ENCODE measurements around the gene PREX1.
A peak's percentile ranks its signal among the peaks of the same experiment; 100 is the strongest.

The PREX1 gene

DNA sequence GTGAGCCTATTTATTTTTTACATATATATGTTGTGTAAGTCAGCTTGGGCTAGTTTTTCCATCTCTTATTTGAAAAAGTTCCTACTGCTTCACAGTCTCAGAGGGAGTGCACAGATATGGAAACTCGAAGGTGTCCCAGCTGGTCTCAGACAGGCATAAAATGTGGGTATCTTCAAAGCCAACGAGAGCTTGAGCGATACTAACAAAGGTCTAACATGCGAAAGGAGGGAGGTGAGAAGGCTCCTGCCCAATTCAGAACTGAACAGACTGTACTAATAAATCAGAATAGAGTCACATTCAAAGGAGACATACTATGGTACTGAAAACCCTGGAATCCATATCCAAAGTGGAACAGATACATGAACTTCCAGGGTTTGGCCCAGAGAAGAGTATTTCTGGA is 113.0 kb downstream of the PREX1 start:
- H3K4me3 ChIP-seq (ENCODE audit: low read length): no peak overlapping the region
- no peaks in the 10 kb centered on the region for H3K36me3 ChIP-seq (ENCODE audit: insufficient read depth, low read depth, low read length)
- no peaks in the 10 kb centered on the region for H3K4me1 ChIP-seq (ENCODE audit: insufficient read depth, low read length)

DNA sequence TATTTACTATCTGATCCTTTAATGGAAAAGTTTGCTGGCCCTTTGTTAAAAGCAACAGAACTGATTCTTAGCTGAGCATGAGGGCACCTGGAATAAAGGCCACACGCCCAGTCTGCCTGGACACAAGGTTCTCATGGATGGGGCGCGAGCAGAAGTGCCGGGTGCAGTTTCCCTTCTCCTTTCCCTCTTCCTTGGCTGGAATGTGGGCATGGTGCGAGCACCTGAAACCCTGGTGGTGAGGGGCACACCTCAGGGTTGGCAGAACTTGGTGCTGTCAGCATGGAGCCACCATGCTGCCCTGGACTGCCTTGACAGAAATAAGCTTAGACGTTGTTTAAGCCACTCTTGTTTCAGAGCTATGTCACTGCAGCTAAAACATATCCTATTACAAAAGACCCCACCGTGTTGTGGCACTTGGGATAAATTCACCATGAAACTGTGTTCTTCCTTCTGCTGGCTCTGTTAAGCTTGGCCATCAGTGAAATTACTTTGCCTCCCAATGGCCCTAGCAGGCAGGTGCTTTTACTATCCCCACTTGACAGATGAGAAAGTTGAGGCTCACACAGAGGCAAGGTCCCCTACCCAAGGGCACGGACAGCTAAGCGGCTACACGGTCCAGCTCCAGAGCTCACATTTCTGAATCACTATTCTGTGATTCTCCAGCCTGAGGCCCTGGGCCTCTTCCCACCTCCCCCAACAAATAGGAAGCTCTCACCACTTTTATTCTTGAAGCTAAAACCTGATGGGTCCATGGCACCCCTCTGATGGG is 115.9 kb downstream of the PREX1 start:
- no peak overlapping the region for H3K9ac ChIP-seq (ENCODE audit: low read depth, low read length)
- H3K27ac ChIP-seq (ENCODE audit: low read length): no peak overlapping the region
- no peaks in the 10 kb centered on the region for H3K27me3 ChIP-seq (ENCODE audit: insufficient read depth, low read length)
- no peaks in the 10 kb centered on the region for H3K36me3 ChIP-seq (ENCODE audit: insufficient read depth, low read depth, low read length)
- H3K4me1 ChIP-seq (ENCODE audit: insufficient read depth, low read length): no peaks in the 10 kb centered on the region
- H3K4me3 ChIP-seq (ENCODE audit: low read length): no peak overlapping the region
- no peaks in the 10 kb centered on the region for H3K9me3 ChIP-seq (ENCODE audit: insufficient read depth, low read depth, low read length)

More for the DNA sequence above, 113.0 kb downstream of the PREX1 start:
- Histone ChIP-seq H3K27me3 (ENCODE audit: insufficient read depth, low read length) (no peaks in the 10 kb centered on the region), H3K27ac (ENCODE audit: low read length) (no peak overlapping the region), H3K9ac (ENCODE audit: low read depth, low read length) (no peak overlapping the region), H3K9me3 (ENCODE audit: insufficient read depth, low read depth, low read length) (no peaks in the 10 kb centered on the region)

DNA sequence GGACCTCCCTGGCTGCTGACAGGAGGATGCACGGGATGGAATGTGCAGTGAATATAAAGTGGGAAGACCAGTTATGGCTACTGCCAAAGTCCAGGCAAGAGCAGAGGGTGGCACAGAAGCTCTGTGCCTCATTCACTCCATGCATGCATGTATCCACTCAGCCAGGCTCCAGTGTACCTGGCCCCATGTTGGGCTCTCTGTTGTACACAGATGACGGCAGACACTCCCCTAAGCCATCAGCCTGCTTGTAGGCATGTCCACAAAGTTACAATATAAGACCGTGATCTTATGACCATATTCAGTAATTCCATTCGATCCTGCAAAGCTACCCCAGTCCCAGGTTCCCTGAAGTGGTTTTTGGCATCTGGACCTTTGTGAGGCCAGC is 116.8 kb downstream of the PREX1 start:
- H3K9ac ChIP-seq (ENCODE audit: low read depth, low read length): no peak overlapping the region
- no peaks in the 10 kb centered on the region for H3K9me3 ChIP-seq (ENCODE audit: insufficient read depth, low read depth, low read length)
- no peaks in the 10 kb centered on the region for H3K36me3 ChIP-seq (ENCODE audit: insufficient read depth, low read depth, low read length)
- H3K4me1 ChIP-seq (ENCODE audit: insufficient read depth, low read length): no peaks in the 10 kb centered on the region
- no peak overlapping the region for H3K27ac ChIP-seq (ENCODE audit: low read length)
- no peak overlapping the region for H3K4me3 ChIP-seq (ENCODE audit: low read length)
- H3K27me3 ChIP-seq (ENCODE audit: insufficient read depth, low read length): no peaks in the 10 kb centered on the region

DNA sequence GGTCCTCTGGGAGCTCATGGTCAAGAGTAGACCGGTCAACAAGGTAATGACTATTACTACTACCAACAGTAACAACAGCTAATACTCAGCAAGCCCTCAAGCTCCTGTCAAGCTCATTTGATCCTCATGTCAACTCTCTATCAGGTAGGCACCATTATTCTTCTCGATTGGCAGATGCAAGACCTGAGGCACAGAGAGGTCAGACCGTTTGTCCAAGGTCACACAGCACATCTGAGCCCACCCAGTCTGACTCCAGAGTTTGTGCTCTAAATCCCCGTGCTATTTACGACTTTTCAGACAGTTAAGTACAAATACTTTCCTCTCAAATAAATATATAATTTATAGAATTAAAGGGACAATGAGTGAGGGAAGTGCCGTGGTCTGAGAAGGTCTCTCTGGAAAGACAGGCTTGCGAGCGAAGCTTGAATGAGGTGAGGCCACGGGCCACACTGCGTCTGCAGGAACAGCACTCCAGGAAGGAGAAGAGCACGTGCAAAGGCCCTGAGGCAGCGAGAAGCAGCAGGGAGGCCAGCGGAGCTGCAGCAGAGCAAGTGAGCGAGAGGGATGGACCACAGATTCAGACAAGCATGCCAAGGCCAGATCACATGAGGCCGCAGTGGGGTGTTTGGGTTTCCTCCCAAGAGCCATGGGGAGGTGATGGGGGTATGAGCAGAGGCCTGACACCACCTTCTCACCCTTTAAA is 117.3 kb downstream of the PREX1 start:
- Histone ChIP-seq H3K9ac (ENCODE audit: low read depth, low read length) (no peak overlapping the region), H3K4me1 (ENCODE audit: insufficient read depth, low read length) (no peaks in the 10 kb centered on the region), H3K4me3 (ENCODE audit: low read length) (no peak overlapping the region), H3K27ac (ENCODE audit: low read length) (no peak overlapping the region), H3K9me3 (ENCODE audit: insufficient read depth, low read depth, low read length) (no peaks in the 10 kb centered on the region), H3K27me3 (ENCODE audit: insufficient read depth, low read length) (no peaks in the 10 kb centered on the region), H3K36me3 (ENCODE audit: insufficient read depth, low read depth, low read length) (no peaks in the 10 kb centered on the region)

DNA sequence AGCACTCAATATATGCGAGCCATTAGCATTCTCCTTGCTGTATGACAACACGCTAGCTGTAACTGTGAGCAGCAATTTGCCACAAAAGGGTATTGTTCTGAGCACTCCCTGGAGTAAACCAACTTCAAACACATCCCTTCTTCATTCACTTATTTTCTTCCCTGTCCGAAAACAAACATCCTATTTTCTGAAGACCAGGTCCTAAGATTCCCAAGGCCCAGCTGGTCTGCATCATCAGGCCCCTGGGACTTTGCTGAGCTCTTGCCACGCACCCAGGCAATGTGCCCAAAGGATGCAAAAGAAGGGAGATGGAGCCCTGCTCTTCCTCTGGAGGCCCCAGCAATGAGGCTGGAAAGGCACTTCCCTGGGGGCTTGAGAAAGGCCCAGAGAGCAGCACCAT is 118.1 kb downstream of the PREX1 start:
- H3K27me3 ChIP-seq (ENCODE audit: insufficient read depth, low read length): no peaks in the 10 kb centered on the region
- no peak overlapping the region for H3K4me3 ChIP-seq (ENCODE audit: low read length)
- no peak overlapping the region for H3K27ac ChIP-seq (ENCODE audit: low read length)
- no peaks in the 10 kb centered on the region for H3K36me3 ChIP-seq (ENCODE audit: insufficient read depth, low read depth, low read length)
- no peaks in the 10 kb centered on the region for H3K9me3 ChIP-seq (ENCODE audit: insufficient read depth, low read depth, low read length)
- H3K9ac ChIP-seq (ENCODE audit: low read depth, low read length): no peak overlapping the region
- no peaks in the 10 kb centered on the region for H3K4me1 ChIP-seq (ENCODE audit: insufficient read depth, low read length)

DNA sequence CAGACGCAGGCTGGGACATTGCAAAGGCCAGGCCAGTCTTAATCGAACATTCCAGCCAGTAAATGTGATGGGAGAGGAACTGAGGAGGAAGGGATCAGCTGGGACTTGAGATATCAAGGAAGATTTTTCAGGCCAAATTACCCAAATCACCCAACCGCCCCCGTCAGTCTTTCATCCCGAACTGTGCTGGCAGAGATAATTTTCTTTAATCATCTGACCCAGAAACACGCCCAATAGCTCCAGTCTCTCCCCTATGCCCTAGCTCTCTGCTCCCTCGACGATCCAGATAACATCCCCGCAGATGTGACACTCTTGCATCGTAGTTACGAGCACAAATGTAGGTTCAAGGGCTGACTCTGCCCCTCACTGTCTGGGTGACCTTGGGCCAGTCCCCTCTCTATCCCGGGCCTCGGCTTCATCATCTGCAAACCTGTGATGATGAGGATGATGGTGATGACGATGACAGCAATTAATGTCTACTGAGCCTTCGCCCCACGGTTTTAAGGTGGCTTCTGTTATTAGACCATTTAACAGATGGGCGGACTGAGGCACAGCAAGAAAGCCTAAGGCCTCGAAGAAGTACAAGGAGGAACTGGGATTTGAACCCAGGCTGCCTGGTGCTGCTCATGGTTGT is 118.6 kb downstream of the PREX1 start:
- H3K4me1 ChIP-seq (ENCODE audit: insufficient read depth, low read length): no peaks in the 10 kb centered on the region
- H3K36me3 ChIP-seq (ENCODE audit: insufficient read depth, low read depth, low read length): no peaks in the 10 kb centered on the region
- H3K27me3 ChIP-seq (ENCODE audit: insufficient read depth, low read length): no peaks in the 10 kb centered on the region
- H3K9me3 ChIP-seq (ENCODE audit: insufficient read depth, low read depth, low read length): no peaks in the 10 kb centered on the region
- no peak overlapping the region for H3K9ac ChIP-seq (ENCODE audit: low read depth, low read length)
- no peak overlapping the region for H3K4me3 ChIP-seq (ENCODE audit: low read length)
- no peak overlapping the region for H3K27ac ChIP-seq (ENCODE audit: low read length)

DNA sequence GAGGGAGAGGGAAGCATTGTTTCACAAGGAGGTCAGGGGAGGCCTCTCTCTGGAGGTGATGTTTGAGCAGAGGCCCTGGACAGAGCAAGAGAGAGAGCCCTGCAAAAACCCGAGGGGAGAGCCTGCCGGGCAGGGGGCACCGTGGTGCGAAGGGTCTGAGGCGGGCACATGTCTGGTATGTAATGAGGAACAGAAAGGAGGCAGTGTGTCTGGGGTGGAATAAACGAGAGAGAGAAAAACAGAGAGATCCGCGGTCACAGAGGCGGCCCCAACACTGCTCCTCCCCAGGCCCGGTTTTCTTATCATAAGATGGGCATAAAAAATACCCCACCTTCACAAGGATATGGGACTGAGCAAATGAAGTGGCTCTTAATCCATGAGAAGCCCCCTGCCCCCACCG is 119.2 kb downstream of the PREX1 start:
- H3K9me3 ChIP-seq (ENCODE audit: insufficient read depth, low read depth, low read length): no peaks in the 10 kb centered on the region
- H3K9ac ChIP-seq (ENCODE audit: low read depth, low read length): no peak overlapping the region
- H3K27me3 ChIP-seq (ENCODE audit: insufficient read depth, low read length): no peaks in the 10 kb centered on the region
- H3K4me3 ChIP-seq (ENCODE audit: low read length): no peak overlapping the region
- no peaks in the 10 kb centered on the region for H3K36me3 ChIP-seq (ENCODE audit: insufficient read depth, low read depth, low read length)
- no peaks in the 10 kb centered on the region for H3K4me1 ChIP-seq (ENCODE audit: insufficient read depth, low read length)
- H3K27ac ChIP-seq (ENCODE audit: low read length): no peak overlapping the region

DNA sequence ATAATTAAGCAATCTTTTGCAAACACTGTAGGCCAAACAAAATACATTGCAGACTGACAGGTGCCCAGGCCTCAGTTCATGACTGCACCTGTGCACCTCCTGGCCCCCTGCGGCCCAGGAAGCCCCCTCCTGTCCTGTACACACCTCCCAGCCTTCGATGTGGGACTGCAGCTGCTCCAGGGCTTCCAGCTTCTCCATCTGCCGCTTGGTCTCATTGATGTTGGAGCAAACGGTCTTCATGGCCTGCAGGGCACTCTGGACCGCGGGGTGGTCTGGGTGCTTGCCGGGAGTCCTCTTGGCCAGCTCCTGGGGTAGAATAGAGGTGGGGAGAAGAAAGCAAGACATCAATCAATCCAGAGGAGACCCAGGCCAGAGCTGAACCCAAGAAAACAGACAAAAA is 119.7 kb downstream of the PREX1 start:
- no peaks in the 10 kb centered on the region for H3K27me3 ChIP-seq (ENCODE audit: insufficient read depth, low read length)
- no peaks in the 10 kb centered on the region for H3K36me3 ChIP-seq (ENCODE audit: insufficient read depth, low read depth, low read length)
- H3K27ac ChIP-seq (ENCODE audit: low read length): no peak overlapping the region
- H3K4me1 ChIP-seq (ENCODE audit: insufficient read depth, low read length): no peaks in the 10 kb centered on the region
- no peaks in the 10 kb centered on the region for H3K9me3 ChIP-seq (ENCODE audit: insufficient read depth, low read depth, low read length)
- H3K4me3 ChIP-seq (ENCODE audit: low read length): no peak overlapping the region
- H3K9ac ChIP-seq (ENCODE audit: low read depth, low read length): no peak overlapping the region

DNA sequence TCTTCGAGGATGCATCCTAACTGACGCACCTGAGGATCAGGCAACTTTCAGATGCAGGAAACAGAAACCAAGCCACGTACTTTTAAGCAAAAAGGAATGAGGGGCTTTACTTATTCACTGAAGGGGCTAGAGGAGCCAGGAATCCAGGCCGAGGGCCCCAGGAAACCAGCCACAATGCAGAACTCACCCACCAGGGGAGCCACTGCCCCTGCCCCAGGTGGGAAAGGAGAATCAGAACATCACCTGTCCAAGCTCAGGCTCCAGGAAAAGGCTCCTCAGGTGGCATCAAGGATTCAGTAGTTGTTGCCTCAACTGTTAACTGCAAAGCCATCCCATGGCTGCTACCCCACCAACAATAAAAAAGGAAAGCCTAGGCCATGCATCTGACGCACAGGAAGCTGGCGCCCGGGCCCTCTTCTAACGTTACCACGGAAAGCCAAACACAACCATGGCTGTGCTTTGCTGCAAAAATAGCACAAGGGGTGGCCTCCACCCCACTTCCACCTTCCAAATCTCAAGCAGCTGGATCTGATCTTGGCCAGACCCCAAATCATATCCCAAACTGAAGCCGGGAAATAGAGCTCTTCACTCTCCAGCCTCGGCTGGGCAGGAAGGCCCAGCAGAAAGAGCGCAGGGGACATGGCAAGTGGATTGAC is 121.0 kb downstream of the PREX1 start:
- H3K27ac ChIP-seq (ENCODE audit: low read length): no peak overlapping the region
- 0 out of 2 replicates have a peak overlapping the region, but pooled peaks have one; percentile 11 for H3K9ac ChIP-seq (ENCODE audit: low read depth, low read length)
- no peaks in the 10 kb centered on the region for H3K27me3 ChIP-seq (ENCODE audit: insufficient read depth, low read length)
- H3K4me1 ChIP-seq (ENCODE audit: insufficient read depth, low read length): no peaks in the 10 kb centered on the region
- no peak overlapping the region for H3K4me3 ChIP-seq (ENCODE audit: low read length)
- no peaks in the 10 kb centered on the region for H3K36me3 ChIP-seq (ENCODE audit: insufficient read depth, low read depth, low read length)
- H3K9me3 ChIP-seq (ENCODE audit: insufficient read depth, low read depth, low read length): no peaks in the 10 kb centered on the region

DNA sequence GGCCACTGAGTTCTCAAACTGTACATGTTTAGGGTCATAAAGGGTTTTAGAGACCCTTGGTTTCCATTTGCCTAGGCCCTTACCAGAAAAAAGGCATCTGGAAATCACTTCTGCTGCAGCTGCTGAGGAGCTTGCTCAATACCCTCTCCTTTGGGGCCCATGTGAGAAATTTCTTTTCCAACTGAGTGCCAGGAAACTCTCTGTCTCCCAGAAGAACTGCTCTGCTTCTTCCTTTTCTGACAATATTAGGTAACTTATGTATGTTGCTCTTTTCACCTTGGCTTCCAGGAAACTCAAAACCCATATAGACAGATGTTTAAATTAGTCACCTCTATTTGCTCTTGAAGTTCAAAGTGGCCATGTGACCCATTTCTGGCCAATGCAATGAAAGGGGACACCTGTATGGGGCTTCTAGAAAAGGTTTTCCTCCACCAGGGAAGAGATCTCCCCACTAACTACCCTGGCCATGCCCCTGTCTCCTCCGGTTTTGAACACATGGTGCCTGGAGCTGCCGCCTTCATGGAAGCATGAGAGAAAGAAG is 121.6 kb downstream of the PREX1 start:
- Histone ChIP-seq H3K9me3 (ENCODE audit: insufficient read depth, low read depth, low read length) (no peaks in the 10 kb centered on the region), H3K4me3 (ENCODE audit: low read length) (no peak overlapping the region), H3K27ac (ENCODE audit: low read length) (no peak overlapping the region), H3K27me3 (ENCODE audit: insufficient read depth, low read length) (no peaks in the 10 kb centered on the region), H3K4me1 (ENCODE audit: insufficient read depth, low read length) (no peaks in the 10 kb centered on the region), H3K36me3 (ENCODE audit: insufficient read depth, low read depth, low read length) (no peaks in the 10 kb centered on the region), H3K9ac (ENCODE audit: low read depth, low read length) (no peak overlapping the region)

DNA sequence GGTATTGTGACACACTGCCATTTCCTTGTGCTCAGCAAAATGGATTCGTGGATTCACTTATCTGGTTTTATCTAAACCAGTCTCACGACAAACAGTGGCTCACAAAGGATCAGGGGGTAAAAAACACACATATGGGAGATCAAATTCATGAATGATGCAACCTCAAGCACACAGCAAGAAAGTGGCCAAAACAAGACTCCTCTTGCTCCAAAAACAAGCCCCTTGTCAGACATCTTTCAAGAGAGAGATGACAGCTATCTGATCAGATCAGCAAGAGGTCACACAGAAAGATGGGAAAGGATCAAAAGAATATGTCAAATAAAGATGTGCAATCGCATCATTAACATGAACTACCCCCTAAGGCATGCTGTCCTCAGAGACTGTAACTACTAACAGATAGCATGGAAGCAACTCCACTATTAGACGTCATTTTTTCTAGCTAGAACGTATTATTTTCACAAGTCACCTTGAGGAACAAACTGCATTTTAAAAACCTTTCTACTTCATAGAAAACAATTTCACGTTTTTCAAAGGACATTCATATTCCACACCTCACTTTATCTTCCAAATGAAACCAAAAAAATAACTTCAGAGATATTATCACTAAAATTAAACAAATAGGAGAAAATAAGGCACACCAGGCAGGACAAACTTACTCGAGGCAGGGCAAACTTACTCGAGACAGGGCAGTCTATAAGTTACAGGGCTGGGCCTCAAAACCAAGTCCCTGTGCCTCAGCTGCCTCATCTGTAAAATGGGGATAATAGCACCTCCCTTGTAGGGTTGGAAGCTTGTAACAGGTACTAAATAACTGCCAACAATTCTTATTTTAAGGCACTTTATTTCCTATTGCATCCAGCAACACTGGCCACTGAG is 122.3 kb downstream of the PREX1 start:
- H3K27me3 ChIP-seq (ENCODE audit: insufficient read depth, low read length): no peaks in the 10 kb centered on the region
- H3K36me3 ChIP-seq (ENCODE audit: insufficient read depth, low read depth, low read length): no peaks in the 10 kb centered on the region
- H3K4me3 ChIP-seq (ENCODE audit: low read length): no peak overlapping the region
- no peaks in the 10 kb centered on the region for H3K9me3 ChIP-seq (ENCODE audit: insufficient read depth, low read depth, low read length)
- H3K9ac ChIP-seq (ENCODE audit: low read depth, low read length): no peak overlapping the region
- no peak overlapping the region for H3K27ac ChIP-seq (ENCODE audit: low read length)
- no peaks in the 10 kb centered on the region for H3K4me1 ChIP-seq (ENCODE audit: insufficient read depth, low read length)
